Measurements from ENCODE around the gene CCZ1. TPM values are rescaled to one million over a fixed set of nuclear protein-coding genes. Genes with fewer than 3 reads are reported as not detected.
A peak's percentile ranks its signal among the peaks of the same experiment; 100 is the strongest.
"Not testable (repeated sequence)": the region's sequence is repeated elsewhere in the genome, so short reads cannot be mapped to it uniquely, and the experiment has no call there.

CCZ1 gene
- total RNA-seq = 44.8 TPM

DNA sequence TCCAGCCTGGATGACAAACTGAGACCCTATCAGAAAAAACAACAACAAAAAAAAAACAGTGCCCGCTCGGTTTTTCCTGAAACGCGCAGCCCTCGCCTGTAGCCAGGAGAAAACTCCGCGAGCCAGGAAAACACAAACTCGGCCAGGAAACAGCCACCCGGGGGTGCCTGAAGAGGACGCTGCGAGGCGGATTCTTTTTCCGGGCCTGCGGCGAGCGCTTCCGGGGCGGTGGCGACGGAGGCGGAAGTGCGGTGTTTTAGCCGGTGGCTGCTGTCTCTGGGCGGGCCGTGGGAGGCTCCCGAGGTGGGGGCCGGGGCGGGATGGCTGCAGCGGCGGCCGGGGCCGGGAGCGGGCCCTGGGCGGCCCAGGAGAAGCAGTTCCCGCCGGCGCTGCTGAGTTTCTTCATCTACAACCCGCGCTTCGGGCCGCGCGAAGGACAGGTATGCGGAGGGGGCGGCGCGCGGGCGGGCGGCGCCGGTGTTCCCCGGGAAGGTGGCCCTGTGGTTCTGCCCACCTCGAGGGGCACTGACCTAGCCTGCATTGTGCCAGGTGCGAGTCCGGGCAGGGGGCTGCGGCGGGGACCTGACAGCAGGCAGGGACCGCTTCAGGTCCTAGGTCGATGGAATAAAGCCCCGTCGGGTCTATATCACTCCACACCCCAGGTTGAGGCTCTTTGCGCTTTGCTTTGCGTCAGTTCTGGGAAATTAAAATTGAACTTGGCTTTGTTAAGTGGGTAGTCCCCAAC is at the start of gene CCZ1:
Gene CCZ1 (plus strand): TSS at position 254 of the 745 bp plus-strand sequence. CDS start 67 bp downstream, at position 321.
- peak; percentile 4 for DNase-seq

DNA sequence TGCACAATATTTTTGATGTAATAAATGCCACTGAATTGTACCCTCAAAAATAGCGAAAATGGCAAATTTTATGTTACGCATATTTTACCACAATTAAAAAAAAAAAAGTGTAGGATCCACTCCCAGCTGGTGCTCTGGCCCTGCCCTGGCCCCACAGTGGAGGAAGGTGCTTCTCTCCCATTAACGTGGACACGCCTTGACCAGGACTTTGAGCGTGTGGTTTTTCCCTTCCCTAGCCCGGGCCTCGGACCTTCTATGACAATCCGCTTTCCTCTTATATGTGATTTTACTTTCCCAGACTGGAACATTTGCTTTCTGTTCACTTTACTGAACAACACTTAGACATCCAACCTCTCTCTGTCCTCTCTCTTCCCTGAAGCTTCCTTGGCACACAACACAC is 47.6 kb upstream of the CCZ1 start:
- no peak for DNase-seq

DNA sequence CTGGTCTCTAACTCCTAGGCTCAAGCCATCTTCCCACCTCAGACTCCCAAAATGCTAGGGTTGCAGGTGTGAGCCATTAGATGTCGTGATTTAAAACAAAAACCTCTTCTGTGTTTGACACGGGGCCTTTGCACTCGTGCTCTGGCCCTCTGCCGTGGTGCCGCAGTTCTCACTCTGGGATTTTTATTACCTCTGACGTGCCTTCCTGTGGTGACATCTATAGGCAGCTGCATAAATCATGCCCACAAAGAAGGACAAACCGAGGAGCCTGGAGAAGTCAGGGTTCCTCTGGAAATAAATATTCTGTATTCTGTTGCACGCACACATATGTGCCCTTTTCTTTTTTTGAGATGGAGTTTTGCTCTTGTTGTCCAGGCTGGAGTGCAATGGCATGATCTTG is 43.8 kb upstream of the CCZ1 start:
- no peak for DNase-seq

GRCh38 chr7:5857041-5857575 is 41.4 kb upstream of the CCZ1 start:
- DNase-seq = not testable (repeated sequence)

DNA sequence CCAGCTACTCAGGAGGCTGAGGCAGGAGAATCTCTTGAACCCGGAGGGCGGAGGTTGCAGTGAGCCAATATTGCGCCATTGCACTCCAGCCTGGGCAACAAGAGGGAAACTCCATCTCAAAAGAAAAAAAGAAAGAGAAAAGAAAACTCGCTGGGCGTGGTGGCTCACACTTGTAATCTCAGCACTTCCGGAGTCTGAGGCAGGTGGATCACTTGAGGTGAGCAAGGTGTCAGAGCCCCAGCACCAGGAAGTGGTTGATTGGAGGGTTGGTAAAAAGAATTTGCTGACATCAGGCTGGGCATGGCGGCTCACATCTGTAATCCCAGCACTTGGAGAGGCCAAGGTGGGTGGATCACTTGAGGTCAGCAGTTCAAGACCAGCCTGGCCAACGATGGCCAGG is 40.0 kb upstream of the CCZ1 start:
- not testable (repeated sequence) for DNase-seq

DNA sequence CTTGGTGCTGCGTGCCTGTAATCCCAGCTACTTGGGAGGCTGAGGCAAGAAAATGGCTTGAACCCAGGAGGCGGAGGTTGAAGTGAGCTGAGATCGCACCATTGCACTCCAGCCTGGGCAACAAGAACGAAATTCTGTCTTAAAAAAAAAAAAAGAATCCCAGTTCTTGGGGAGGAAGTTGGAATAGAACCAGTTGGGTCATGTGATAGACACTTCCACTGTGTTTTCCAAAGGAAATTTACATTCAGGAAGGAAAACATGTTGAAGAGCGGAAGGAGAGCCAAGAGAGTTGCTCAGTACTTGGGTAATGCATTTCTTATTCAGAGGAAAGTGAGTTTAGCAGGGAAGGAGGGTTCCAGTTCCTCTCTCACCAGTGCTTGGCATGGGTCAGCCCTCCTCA is 37.3 kb upstream of the CCZ1 start:
- not testable (repeated sequence) for DNase-seq

DNA sequence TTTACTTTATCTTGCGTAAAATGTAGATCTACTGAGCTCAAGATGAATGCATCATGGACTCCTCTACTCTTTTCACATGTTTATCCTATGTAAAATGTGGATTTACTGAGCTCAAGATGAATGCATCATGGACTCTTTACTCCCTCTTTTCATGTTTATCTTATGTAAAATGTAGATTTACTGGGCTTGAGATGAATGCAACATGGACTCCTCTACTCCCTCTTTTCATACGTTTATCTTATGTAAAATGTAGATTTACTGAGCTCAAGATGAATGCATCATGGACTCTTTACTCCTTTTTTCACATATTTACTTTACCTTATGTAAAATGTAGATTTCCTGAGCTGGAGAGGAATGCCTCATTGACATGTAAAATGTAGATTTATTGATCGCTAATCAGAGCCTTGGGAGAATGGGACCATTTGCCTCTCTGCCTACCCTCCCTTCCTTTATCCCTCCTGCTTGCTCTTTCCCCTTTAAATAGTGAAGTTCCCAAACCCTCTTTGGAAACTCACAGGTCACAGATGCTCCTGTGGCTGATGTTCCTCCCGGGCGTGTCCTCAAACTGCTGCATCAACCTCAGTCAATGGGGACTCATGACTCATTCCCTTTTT is 35.7 kb upstream of the CCZ1 start:
- DNase-seq = not testable (repeated sequence)

GRCh38 chr7:5865279-5865931 is 33.1 kb upstream of the CCZ1 start:
- DNase-seq = not testable (repeated sequence)

- DNase-seq = no peak
Observed at GRCh38 chr7:5867060-5867459, 31.5 kb upstream of the CCZ1 start.

- DNase-seq = not testable (repeated sequence)
Observed at GRCh38 chr7:5868928-5869341, 29.6 kb upstream of the CCZ1 start.

GRCh38 chr7:5869691-5870090 is 28.8 kb upstream of the CCZ1 start:
- no peak for DNase-seq

GRCh38 chr7:5870311-5870710 is 28.2 kb upstream of the CCZ1 start:
- DNase-seq = no peak

DNA sequence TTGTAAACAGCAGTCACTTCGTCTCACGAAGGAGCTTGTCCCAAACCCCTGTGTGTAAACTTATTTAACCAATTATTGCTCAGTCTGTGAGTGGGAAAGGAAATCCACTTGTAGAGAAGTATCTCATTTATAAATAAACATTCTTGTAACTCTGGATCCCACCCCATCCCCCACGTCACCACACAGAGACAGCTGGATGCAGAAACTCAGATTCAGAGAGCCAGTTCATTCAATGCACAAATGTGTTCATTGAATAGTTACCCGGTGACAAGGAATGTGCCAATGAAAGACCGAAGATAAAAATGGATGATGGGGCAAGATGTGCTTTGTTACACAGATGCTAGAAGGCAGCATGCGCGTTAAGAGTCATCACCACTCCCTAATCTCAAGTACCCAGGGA is 26.2 kb upstream of the CCZ1 start:
- DNase-seq = no peak

- DNase-seq = not testable (repeated sequence)
Observed at GRCh38 chr7:5879591-5879990, 18.9 kb upstream of the CCZ1 start.

- DNase-seq = not testable (repeated sequence)
Observed at GRCh38 chr7:5880106-5880505, 18.4 kb upstream of the CCZ1 start.

DNA sequence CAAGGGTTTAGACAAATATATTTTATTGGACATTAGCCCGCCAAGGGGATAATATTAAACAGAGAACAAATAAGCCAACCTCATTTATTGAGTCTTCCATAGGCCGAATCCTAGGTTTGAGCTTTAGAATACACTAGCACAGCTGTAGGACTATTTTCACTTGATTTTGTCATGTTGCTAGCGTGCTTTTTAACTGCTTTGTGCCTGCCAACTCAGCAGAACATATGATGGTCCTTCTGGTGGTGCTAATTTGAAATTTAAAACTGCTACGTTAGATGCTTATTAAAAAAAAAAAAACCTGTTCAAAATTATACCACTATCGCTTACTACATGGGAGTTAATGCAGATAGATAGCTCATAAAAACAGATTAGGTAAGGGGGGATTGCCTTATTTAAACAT is 14.1 kb upstream of the CCZ1 start:
- not testable (repeated sequence) for DNase-seq

DNA sequence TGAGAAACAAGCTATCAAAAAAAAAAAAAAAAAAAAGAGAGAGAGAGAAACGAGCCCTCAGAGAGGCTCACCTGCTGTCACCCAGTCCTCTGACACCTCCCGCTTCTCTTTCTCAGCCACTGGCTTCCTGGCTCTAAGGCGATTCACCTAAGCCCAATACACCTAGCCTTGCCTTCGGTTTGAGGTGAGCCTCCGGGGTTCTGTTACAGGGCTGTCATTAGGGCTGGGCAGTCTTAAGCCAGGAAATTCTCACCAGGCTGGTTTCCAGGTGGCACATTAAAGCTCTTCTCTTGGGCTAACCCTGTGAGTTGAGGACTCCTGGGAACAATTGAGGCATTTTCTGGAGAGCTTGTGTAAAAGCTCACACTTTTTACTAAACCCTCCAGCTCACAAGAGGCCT is 10.5 kb upstream of the CCZ1 start:
- DNase-seq = not testable (repeated sequence)

DNA sequence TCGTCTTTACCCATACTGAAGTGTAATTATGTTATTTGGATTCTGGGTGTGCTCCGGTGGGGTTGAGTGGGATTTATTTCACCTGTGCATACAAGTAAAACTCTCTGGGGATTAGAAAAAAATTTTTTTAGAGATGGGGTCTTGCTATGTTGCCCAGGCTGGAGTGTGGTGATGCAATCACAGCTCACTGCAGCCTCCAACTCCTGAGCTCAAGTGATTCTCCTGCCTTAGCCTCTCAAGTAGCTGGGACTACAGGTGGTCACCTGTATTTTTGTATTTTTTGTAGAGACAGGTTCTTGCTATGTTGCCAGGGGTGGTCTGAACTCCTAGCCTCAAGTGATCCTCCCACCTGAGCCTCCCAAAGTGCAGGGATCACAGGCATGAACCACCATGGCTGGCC is 8.3 kb upstream of the CCZ1 start:
- DNase-seq = not testable (repeated sequence)

DNA sequence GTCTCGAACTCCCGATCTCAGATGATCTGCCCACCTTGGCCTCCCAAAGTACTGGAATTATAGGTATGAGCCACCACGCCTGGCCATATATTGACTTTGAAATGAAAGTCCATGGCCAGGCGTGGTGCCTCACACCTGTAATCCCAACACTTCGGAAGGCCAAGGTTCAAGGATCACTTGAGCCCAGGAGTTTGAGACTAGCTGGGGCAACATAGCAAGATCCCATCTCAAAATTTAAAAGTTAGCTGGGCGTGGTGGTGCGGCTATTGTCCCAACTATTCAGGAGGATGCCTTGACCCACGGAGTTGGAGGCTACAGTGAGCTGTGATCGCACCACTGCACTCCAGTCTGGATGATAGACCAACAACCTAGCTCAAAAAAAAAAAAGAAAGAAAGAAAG is 6.0 kb upstream of the CCZ1 start:
- no peak for DNase-seq

GRCh38 chr7:5897369-5897919 is 1.1 kb upstream of the CCZ1 start:
- not testable (repeated sequence) for DNase-seq

GRCh38 chr7:5903002-5903401 is 4.5 kb downstream of the CCZ1 start:
- not testable (repeated sequence) for DNase-seq

DNA sequence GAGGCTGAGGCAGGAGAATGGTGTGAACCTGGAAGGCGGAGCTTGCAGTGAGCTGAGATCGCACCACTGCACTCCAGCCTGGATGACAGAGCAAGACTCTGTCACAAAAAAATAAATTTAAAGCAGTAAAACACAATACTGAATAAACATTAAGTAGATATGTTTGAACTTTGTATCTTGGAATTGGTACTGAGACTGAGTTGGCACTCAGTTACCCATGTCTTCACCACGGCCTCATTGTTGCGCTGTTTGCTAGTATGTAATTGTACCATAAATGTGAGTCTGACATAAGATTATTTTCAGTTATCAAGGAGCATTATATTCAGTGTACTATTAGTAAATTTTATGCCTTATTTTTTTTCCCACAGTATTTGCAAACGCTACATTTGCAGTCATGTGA is 6.2 kb downstream of the CCZ1 start:
- DNase-seq = not testable (repeated sequence)

- DNase-seq = not testable (repeated sequence)
Observed at GRCh38 chr7:5908835-5909234, 10.3 kb downstream of the CCZ1 start.

Measured in skin of body (tissue), 2 donors.